Thymus (tissue), 11 donors: ENCODE measurements around the gene OR2F1. TPM values are rescaled to one million over a fixed set of nuclear protein-coding genes. Genes with fewer than 3 reads are reported as not detected.

Experiments used
- DNase-seq, 9 donors: peaks; one replicate each; pipeline ENCODE4 v3.0.0-alpha.2; 2013; ENCODE audit warnings: low spot score in 9 of 9, low read depth in 6 of 9, missing footprints in 1 of 9
- H3K27ac ChIP-seq, 2 donors: one replicate each; pipeline ENCODE4 v1.5.1; 2013; ENCODE audit warnings: control low read depth in 1 of 2, low read depth in 1 of 2, low read length in 1 of 2, mild to moderate bottlenecking in 1 of 2, moderate library complexity in 1 of 2
- H3K27me3 ChIP-seq, 2 donors: one replicate each; pipeline ENCODE4 v1.5.1; 2013; ENCODE audit warnings: low read length in 1 of 2; ENCODE audit not compliant: control insufficient read depth in 2 of 2, insufficient read depth in 1 of 2
- H3K36me3 ChIP-seq, 2 donors: one replicate each; pipeline ENCODE4 v1.5.1; 2013; ENCODE audit warnings: low read length in 1 of 2, mild to moderate bottlenecking in 1 of 2, moderate library complexity in 1 of 2; ENCODE audit not compliant: control insufficient read depth in 2 of 2, insufficient read depth in 2 of 2
- H3K4me1 ChIP-seq, 2 donors: one replicate each; pipeline ENCODE4 v1.5.1; 2013; ENCODE audit warnings: low read length in 2 of 2; ENCODE audit not compliant: control insufficient read depth in 2 of 2, insufficient read depth in 2 of 2
- H3K4me3 ChIP-seq, 2 donors: one replicate each; pipeline ENCODE4 v1.5.1; 2013; ENCODE audit warnings: low read length in 2 of 2, control low read depth in 1 of 2, mild to moderate bottlenecking in 1 of 2
- H3K9me3 ChIP-seq, 2 donors: one replicate each; pipeline ENCODE4 v1.5.1; 2013; ENCODE audit warnings: low read length in 1 of 2, mild to moderate bottlenecking in 1 of 2; ENCODE audit not compliant: control insufficient read depth in 2 of 2, insufficient read depth in 1 of 2
- WGBS: extraction: QIAGEN DNeasy Blood & Tissue Kit; methylation state at CpG from one replicate; pipeline ENCODE4 v1.1.7; 2013; 5-methylcytosine and 5-hydroxymethylcytosine counted together
- polyA plus RNA-seq: library from polyadenylated mRNA; stranded (reverse); fragments of 200-250 nt; gene quantifications from one replicate; pipeline ENCODE4 v1.2.3, GENCODE V29; 2013
- total RNA-seq: library from RNA; stranded (reverse); fragments of 120-200 nt; gene quantifications from one replicate; pipeline ENCODE4 v1.2.4, GENCODE V29; 2013
- donor health status: healthy.

The OR2F1 gene
- total and polyA plus RNA-seq, 2 donors: not detected

- H3K4me3 ChIP-seq: no peak overlapping the region
- 88% methylated on average over 7 of the region's 7 CpGs for WGBS
- H3K4me1 ChIP-seq: no peaks in the 10 kb centered on the region
- H3K27me3 ChIP-seq: no peaks in the 10 kb centered on the region
- no peaks in the 10 kb centered on the region for H3K9me3 ChIP-seq
- no peak overlapping the region for H3K27ac ChIP-seq
- no peak for DNase-seq
- no peaks in the 10 kb centered on the region for H3K36me3 ChIP-seq
These were observed 39.5 kb upstream of the OR2F1 start for GRCh38 chr7:143914938-143915652.

GRCh38 chr7:143924851-143925250, 29.8 kb upstream of the OR2F1 start:
- H3K4me1 ChIP-seq: no peaks in the 10 kb centered on the region
- H3K36me3 ChIP-seq: no peaks in the 10 kb centered on the region
- no peak overlapping the region for H3K27ac ChIP-seq
- no peaks in the 10 kb centered on the region for H3K9me3 ChIP-seq
- DNase-seq: no peak
- H3K4me3 ChIP-seq: no peak overlapping the region
- H3K27me3 ChIP-seq: no peaks in the 10 kb centered on the region
- WGBS: 95% methylated on average over 1 of the region's 1 CpG

GRCh38 chr7:143929224-143929920, 25.3 kb upstream of the OR2F1 start:
- Histone ChIP-seq H3K9me3 (no peaks in the 10 kb centered on the region), H3K36me3 (no peaks in the 10 kb centered on the region), H3K4me3 (no peak overlapping the region), H3K4me1 (no peaks in the 10 kb centered on the region), H3K27me3 (no peaks in the 10 kb centered on the region), H3K27ac (no peak overlapping the region)
- no peak for DNase-seq
- WGBS: 99% methylated on average over 1 of the region's 1 CpG

- Histone ChIP-seq H3K4me1 (no peaks in the 10 kb centered on the region), H3K36me3 (no peaks in the 10 kb centered on the region), H3K27ac (no peak overlapping the region), H3K4me3 (no peak overlapping the region), H3K27me3 (no peaks in the 10 kb centered on the region), H3K9me3 (no peaks in the 10 kb centered on the region)
- no peak for DNase-seq
These were observed 22.9 kb upstream of the OR2F1 start for GRCh38 chr7:143931739-143932138.

GRCh38 chr7:143934526-143935325, 19.9 kb upstream of the OR2F1 start, which contains the start of gene OR2F2:
Gene OR2F2 (plus strand): TSS chr7:143935233. CDS start chr7:143935233, 0 bp downstream.
- Histone ChIP-seq H3K4me3 (no peak within 1 kb of the TSS), H3K4me1 (no peaks in the 10 kb centered on the region), H3K27ac (no peak within 1 kb of the TSS), H3K9me3 (no peaks in the 10 kb centered on the region), H3K27me3 (no peaks in the 10 kb centered on the region), H3K36me3 (no peaks in the 10 kb centered on the region)
- 94% methylated on average over 3 of the region's 3 CpGs for WGBS
- DNase-seq: no peak

GRCh38 chr7:143936087-143937009, 18.3 kb upstream of the OR2F1 start:
- no peaks in the 10 kb centered on the region for H3K4me1 ChIP-seq
- H3K4me3 ChIP-seq: no peak overlapping the region
- no peak for DNase-seq
- no peaks in the 10 kb centered on the region for H3K36me3 ChIP-seq
- no peaks in the 10 kb centered on the region for H3K27me3 ChIP-seq
- 71% methylated on average over 4 of the region's 4 CpGs for WGBS
- no peak overlapping the region for H3K27ac ChIP-seq
- H3K9me3 ChIP-seq: no peaks in the 10 kb centered on the region

GRCh38 chr7:143938379-143939243, 16.0 kb upstream of the OR2F1 start:
- H3K4me3 ChIP-seq: no peak overlapping the region
- 73% methylated on average over 5 of the region's 5 CpGs for WGBS
- H3K4me1 ChIP-seq: no peaks in the 10 kb centered on the region
- no peaks in the 10 kb centered on the region for H3K27me3 ChIP-seq
- DNase-seq: no peak
- H3K36me3 ChIP-seq: no peaks in the 10 kb centered on the region
- no peak overlapping the region for H3K27ac ChIP-seq
- no peaks in the 10 kb centered on the region for H3K9me3 ChIP-seq

- H3K4me3 ChIP-seq: no peak overlapping the region
- H3K36me3 ChIP-seq: no peaks in the 10 kb centered on the region
- H3K27me3 ChIP-seq: no peaks in the 10 kb centered on the region
- H3K27ac ChIP-seq: no peak overlapping the region
- WGBS: 85% methylated on average over 4 of the region's 4 CpGs
- no peak for DNase-seq
- H3K4me1 ChIP-seq: no peaks in the 10 kb centered on the region
- no peaks in the 10 kb centered on the region for H3K9me3 ChIP-seq
These were observed 9.2 kb upstream of the OR2F1 start for GRCh38 chr7:143945423-143945822.
